HEK293 (cell line): ENCODE data around the gene PICALM.

ENCODE experiments used
- CTCF ChIA-PET: fragments of 350-600 bp; formaldehyde crosslinking; extraction: SDS; loops from one replicate; lab custom pipeline; 2021; ENCODE audit warnings: antibody characterized with exemption; lab: Yijun Ruan, JAX
- POLR2A ChIA-PET: fragments of 300-600 bp; formaldehyde crosslinking; extraction: SDS; loops from one replicate; lab custom pipeline; 2020; ENCODE audit warnings: antibody characterized with exemption, inconsistent platforms; lab: Yijun Ruan, JAX
- H3K27ac ChIP-seq: fragments of 200-500 bp; sonication (Bioruptor generic); 2 replicates; pipeline ENCODE4 v1.5.1; 2014; ENCODE audit warnings: low read depth, low read length, control low read depth, inconsistent platforms; ENCODE audit errors: extremely low read depth
- H3K36me3 ChIP-seq, 2 experiments: fragments of 200-500 bp in 1 of 2; sonication (Bioruptor generic) in 1 of 2; 1 replicate in 1 of 2; 2 replicates in 1 of 2; pipeline ENCODE4 v1.5.1; 2014 to 2017; ENCODE audit warnings: inconsistent platforms in 2 of 2, low read length in 2 of 2; ENCODE audit not compliant: control insufficient read depth in 2 of 2, insufficient read depth in 1 of 2
- H3K4me1 ChIP-seq: fragments of 200-500 bp; sonication (Bioruptor generic); 2 replicates; pipeline ENCODE4 v1.5.1; 2014; ENCODE audit warnings: mild to moderate bottlenecking, low read length, inconsistent platforms; ENCODE audit not compliant: control insufficient read depth, insufficient read depth
- H3K4me3 ChIP-seq: 2 replicates; pipeline ENCODE4 v1.5.1; 2011; ENCODE audit warnings: low read depth, mild to moderate bottlenecking, control low read depth, low read length, moderate library complexity
- H3K9me3 ChIP-seq: fragments of 200-500 bp; sonication (Bioruptor generic); 2 replicates; pipeline ENCODE4 v1.5.1; 2014; ENCODE audit warnings: low read depth, low read length, inconsistent platforms; ENCODE audit not compliant: control insufficient read depth, insufficient read depth
- BCL11A ChIP-seq: fragments of 450-650 bp; formaldehyde crosslinking; IDR thresholded peaks from 2 replicates; pipeline ENCODE4 v1.5.1; 2016; ENCODE audit warnings: low read depth, missing biosample characterization, missing genetic modification characterization
- HOXC10 ChIP-seq: sonication (generic); formaldehyde crosslinking; IDR thresholded peaks from 2 replicates; pipeline ENCODE4 v1.8.1; 2023; ENCODE audit warnings: mild to moderate bottlenecking, missing genetic modification reagents
- IKZF3 ChIP-seq: fragments of 450-650 bp; IDR thresholded peaks from 2 replicates; pipeline ENCODE4 v1.5.0; 2018; ENCODE audit warnings: missing biosample characterization, mild to moderate bottlenecking, missing genetic modification characterization, moderate library complexity
- MZF1 ChIP-seq: fragments of 450-650 bp; formaldehyde crosslinking; IDR thresholded peaks from 2 replicates; pipeline ENCODE4 v1.5.1; 2017; ENCODE audit warnings: missing biosample characterization, missing genetic modification characterization, borderline replicate concordance
- SCRT1 ChIP-seq: fragments of 450-650 bp; formaldehyde crosslinking; IDR thresholded peaks from 2 replicates; pipeline ENCODE4 v1.5.1; 2016; ENCODE audit warnings: missing biosample characterization, missing genetic modification characterization, borderline replicate concordance
- ZBTB1 ChIP-seq: fragments of 450-650 bp; formaldehyde crosslinking; IDR thresholded peaks from 2 replicates; pipeline ENCODE4 v1.5.1; 2016; ENCODE audit warnings: missing biosample characterization, missing genetic modification characterization
- ZNF169 ChIP-seq: fragments of 450-650 bp; formaldehyde crosslinking; IDR thresholded peaks from 2 replicates; pipeline ENCODE4 v1.5.1; 2016; ENCODE audit warnings: missing biosample characterization, missing genetic modification characterization
- ZNF19 ChIP-seq: fragments of 450-650 bp; formaldehyde crosslinking; IDR thresholded peaks from 2 replicates; pipeline ENCODE4; 2016; ENCODE audit warnings: missing biosample characterization, missing genetic modification characterization, low read depth
- ZNF266 ChIP-seq: fragments of 450-650 bp; formaldehyde crosslinking; IDR thresholded peaks from 2 replicates; pipeline ENCODE4 v1.5.1; 2016; ENCODE audit warnings: missing biosample characterization, missing genetic modification characterization, low read depth
- ZNF404 ChIP-seq: fragments of 450-650 bp; formaldehyde crosslinking; IDR thresholded peaks from 2 replicates; pipeline ENCODE4 v1.5.1; 2017; ENCODE audit warnings: missing biosample characterization, missing genetic modification characterization
- ZNF510 ChIP-seq: fragments of 450-650 bp; formaldehyde crosslinking; IDR thresholded peaks from 2 replicates; pipeline ENCODE4 v1.5.1; 2018; ENCODE audit warnings: mild to moderate bottlenecking, missing genetic modification characterization, missing biosample characterization; ENCODE audit not compliant: insufficient replicate concordance
- ZNF529 ChIP-seq: fragments of 450-650 bp; formaldehyde crosslinking; IDR thresholded peaks from 2 replicates; pipeline ENCODE4 v1.5.1; 2017; ENCODE audit warnings: missing genetic modification characterization, missing biosample characterization; ENCODE audit not compliant: insufficient replicate concordance
- ZNF555 ChIP-seq: fragments of 450-650 bp; formaldehyde crosslinking; conservative IDR thresholded peaks from 2 replicates; pipeline ENCODE4 v1.5.1; 2017; ENCODE audit warnings: missing biosample characterization, mild to moderate bottlenecking, missing genetic modification characterization, inconsistent platforms
- ZNF660 ChIP-seq: fragments of 450-650 bp; IDR thresholded peaks from 2 replicates; pipeline ENCODE4 v1.5.1; 2018; ENCODE audit warnings: missing biosample characterization, mild to moderate bottlenecking, missing genetic modification characterization
- ZNF843 ChIP-seq: fragments of 450-650 bp; formaldehyde crosslinking; IDR thresholded peaks from 2 replicates; pipeline ENCODE4 v1.5.1; 2016; ENCODE audit warnings: missing biosample characterization, missing genetic modification characterization
- TF ChIP-seq, protein P1 (sequence below): fragments of 450-650 bp; formaldehyde crosslinking; IDR thresholded peaks from 2 replicates; pipeline ENCODE4 v1.5.1; 2017; ENCODE audit warnings: missing biosample characterization, missing genetic modification characterization
- TF ChIP-seq, protein P2 (sequence below): fragments of 450-650 bp; formaldehyde crosslinking; IDR thresholded peaks from 2 replicates; pipeline ENCODE4 v1.5.1; 2016; ENCODE audit warnings: missing biosample characterization, missing genetic modification characterization
- TF ChIP-seq, protein P3 (sequence below): fragments of 450-650 bp; formaldehyde crosslinking; IDR thresholded peaks from 2 replicates; pipeline ENCODE4 v1.5.1; 2016; ENCODE audit warnings: missing biosample characterization, missing genetic modification characterization
- TF ChIP-seq, protein P4 (sequence below): fragments of 450-650 bp; formaldehyde crosslinking; IDR thresholded peaks from 2 replicates; pipeline ENCODE4 v1.5.1; 2017; ENCODE audit warnings: missing biosample characterization, missing genetic modification characterization

The PICALM gene

DNA sequence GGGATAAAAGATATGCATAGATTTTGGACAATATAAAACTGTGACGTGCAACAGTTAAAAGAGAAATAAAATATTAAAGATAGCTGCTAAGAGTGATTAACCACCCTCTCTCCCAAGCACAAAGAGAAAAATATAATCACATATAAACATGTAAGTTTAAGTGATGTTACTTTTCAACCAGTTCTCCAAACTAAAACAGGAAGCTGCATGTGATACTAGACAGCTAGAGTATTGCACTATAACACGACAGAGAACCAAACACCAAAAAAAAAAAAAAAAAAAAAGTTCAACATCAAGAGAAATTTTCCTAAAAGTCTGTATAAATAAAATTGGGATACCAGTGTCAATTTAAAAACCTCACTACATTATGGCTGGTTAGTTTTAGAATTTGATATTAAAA is 79.1 kb downstream of the PICALM start (continued):
- TF ChIP-seq, protein P1, sequence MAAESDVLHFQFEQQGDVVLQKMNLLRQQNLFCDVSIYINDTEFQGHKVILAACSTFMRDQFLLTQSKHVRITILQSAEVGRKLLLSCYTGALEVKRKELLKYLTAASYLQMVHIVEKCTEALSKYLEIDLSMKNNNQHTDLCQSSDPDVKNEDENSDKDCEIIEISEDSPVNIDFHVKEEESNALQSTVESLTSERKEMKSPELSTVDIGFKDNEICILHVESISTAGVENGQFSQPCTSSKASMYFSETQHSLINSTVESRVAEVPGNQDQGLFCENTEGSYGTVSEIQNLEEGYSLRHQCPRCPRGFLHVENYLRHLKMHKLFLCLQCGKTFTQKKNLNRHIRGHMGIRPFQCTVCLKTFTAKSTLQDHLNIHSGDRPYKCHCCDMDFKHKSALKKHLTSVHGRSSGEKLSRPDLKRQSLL (tag by site-specific recombination) = no peak
- TF ChIP-seq, protein P2, sequence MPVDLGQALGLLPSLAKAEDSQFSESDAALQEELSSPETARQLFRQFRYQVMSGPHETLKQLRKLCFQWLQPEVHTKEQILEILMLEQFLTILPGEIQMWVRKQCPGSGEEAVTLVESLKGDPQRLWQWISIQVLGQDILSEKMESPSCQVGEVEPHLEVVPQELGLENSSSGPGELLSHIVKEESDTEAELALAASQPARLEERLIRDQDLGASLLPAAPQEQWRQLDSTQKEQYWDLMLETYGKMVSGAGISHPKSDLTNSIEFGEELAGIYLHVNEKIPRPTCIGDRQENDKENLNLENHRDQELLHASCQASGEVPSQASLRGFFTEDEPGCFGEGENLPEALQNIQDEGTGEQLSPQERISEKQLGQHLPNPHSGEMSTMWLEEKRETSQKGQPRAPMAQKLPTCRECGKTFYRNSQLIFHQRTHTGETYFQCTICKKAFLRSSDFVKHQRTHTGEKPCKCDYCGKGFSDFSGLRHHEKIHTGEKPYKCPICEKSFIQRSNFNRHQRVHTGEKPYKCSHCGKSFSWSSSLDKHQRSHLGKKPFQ (tag by site-specific recombination) = no peak
- TF ChIP-seq ZNF169 (no peak), HOXC10 (CRISPR knock-in tag) (no peak), ZNF19 (tag by site-specific recombination) (no peak), MZF1 (tag by site-specific recombination) (no peak)

DNA sequence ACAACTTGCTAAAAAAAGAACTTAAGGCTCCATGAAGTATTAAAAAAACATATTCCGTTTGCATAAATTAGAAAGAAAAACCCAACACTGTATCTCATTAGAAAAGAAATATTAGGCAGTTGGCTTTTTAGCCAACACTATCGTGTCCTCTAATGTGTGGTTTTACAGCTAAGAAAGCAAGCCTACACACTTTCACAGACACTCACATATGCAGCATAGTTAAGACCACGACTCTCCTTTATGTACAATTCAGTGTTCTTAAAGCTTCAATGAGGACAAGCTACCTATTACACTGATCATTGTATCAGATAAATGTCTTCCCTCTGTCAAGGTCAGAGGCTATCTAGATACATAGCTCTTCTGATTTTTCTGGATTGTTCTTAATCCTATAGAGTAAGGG is 80.1 kb downstream of the PICALM start:
- H3K36me3 ChIP-seq = peaks cover 0 to 17% of the 10 kb centered on the region in 2 experiments; a peak in 2 of 3 replicates
- H3K27ac ChIP-seq = no peak overlapping the region
- POLR2A ChIA-PET = no interaction called here
- no peak for TF ChIP-seq ZNF404 (tag by site-specific recombination)
- TF ChIP-seq ZNF529 = no peak
- TF ChIP-seq ZNF266 (tag by site-specific recombination) = no peak
- TF ChIP-seq ZBTB1 (tag by site-specific recombination) = no peak
- no peak for TF ChIP-seq HOXC10 (CRISPR knock-in tag)
- TF ChIP-seq ZNF660 (tag by site-specific recombination) = no peak
- TF ChIP-seq, protein P3, sequence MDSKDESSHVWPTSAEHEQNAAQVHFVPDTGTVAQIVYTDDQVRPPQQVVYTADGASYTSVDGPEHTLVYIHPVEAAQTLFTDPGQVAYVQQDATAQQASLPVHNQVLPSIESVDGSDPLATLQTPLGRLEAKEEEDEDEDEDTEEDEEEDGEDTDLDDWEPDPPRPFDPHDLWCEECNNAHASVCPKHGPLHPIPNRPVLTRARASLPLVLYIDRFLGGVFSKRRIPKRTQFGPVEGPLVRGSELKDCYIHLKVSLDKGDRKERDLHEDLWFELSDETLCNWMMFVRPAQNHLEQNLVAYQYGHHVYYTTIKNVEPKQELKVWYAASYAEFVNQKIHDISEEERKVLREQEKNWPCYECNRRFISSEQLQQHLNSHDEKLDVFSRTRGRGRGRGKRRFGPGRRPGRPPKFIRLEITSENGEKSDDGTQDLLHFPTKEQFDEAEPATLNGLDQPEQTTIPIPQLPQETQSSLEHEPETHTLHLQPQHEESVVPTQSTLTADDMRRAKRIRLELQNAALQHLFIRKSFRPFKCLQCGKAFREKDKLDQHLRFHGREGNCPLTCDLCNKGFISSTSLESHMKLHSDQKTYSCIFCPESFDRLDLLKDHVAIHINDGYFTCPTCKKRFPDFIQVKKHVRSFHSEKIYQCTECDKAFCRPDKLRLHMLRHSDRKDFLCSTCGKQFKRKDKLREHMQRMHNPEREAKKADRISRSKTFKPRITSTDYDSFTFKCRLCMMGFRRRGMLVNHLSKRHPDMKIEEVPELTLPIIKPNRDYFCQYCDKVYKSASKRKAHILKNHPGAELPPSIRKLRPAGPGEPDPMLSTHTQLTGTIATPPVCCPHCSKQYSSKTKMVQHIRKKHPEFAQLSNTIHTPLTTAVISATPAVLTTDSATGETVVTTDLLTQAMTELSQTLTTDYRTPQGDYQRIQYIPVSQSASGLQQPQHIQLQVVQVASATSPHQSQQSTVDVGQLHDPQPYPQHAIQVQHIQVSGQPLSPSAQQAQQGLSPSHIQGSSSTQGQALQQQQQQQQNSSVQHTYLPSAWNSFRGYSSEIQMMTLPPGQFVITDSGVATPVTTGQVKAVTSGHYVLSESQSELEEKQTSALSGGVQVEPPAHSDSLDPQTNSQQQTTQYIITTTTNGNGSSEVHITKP (tag by site-specific recombination) = no peak
- no peak for TF ChIP-seq ZNF843
- TF ChIP-seq IKZF3 = no peak
- TF ChIP-seq ZNF555 (tag by site-specific recombination) = no peak
- no peak for TF ChIP-seq ZNF510 (tag by site-specific recombination)
- TF ChIP-seq, protein P4, sequence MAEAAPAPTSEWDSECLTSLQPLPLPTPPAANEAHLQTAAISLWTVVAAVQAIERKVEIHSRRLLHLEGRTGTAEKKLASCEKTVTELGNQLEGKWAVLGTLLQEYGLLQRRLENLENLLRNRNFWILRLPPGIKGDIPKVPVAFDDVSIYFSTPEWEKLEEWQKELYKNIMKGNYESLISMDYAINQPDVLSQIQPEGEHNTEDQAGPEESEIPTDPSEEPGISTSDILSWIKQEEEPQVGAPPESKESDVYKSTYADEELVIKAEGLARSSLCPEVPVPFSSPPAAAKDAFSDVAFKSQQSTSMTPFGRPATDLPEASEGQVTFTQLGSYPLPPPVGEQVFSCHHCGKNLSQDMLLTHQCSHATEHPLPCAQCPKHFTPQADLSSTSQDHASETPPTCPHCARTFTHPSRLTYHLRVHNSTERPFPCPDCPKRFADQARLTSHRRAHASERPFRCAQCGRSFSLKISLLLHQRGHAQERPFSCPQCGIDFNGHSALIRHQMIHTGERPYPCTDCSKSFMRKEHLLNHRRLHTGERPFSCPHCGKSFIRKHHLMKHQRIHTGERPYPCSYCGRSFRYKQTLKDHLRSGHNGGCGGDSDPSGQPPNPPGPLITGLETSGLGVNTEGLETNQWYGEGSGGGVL = no peak
- no peak for TF ChIP-seq SCRT1 (tag by site-specific recombination)
- TF ChIP-seq BCL11A (tag by site-specific recombination) = no peak
- H3K4me3 ChIP-seq = no peak overlapping the region
- CTCF ChIA-PET = interaction anchor here (0.6 kb wide), 1 partner anchor 127 kb away, joined by 3 read pairs; no protein-coding TSS in a partner anchor
- no peaks in the 10 kb centered on the region for H3K9me3 ChIP-seq
- H3K4me1 ChIP-seq = no peaks in the 10 kb centered on the region
